ENCODE measurements around the gene VASH1. TPM values are rescaled to one million over a fixed set of nuclear protein-coding genes. Genes with fewer than 3 reads are reported as not detected.

VASH1 gene
- total RNA-seq, 4 donors from 2014 or later: 4.3 to 12.8 (median 9.9) TPM

- H3K27me3 ChIP-seq: no peaks in the 10 kb centered on the region
- TF ChIP-seq, protein P1, sequence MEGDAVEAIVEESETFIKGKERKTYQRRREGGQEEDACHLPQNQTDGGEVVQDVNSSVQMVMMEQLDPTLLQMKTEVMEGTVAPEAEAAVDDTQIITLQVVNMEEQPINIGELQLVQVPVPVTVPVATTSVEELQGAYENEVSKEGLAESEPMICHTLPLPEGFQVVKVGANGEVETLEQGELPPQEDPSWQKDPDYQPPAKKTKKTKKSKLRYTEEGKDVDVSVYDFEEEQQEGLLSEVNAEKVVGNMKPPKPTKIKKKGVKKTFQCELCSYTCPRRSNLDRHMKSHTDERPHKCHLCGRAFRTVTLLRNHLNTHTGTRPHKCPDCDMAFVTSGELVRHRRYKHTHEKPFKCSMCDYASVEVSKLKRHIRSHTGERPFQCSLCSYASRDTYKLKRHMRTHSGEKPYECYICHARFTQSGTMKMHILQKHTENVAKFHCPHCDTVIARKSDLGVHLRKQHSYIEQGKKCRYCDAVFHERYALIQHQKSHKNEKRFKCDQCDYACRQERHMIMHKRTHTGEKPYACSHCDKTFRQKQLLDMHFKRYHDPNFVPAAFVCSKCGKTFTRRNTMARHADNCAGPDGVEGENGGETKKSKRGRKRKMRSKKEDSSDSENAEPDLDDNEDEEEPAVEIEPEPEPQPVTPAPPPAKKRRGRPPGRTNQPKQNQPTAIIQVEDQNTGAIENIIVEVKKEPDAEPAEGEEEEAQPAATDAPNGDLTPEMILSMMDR (IDR thresholded peaks at IDR 0.05): no peak
- TF ChIP-seq POLR2A (IDR thresholded peaks at IDR 0.05): no peak
- TF ChIP-seq POLR2AphosphoS5 (IDR thresholded peaks at IDR 0.05): no peak
- no peak for TF ChIP-seq EP300 (IDR thresholded peaks at IDR 0.05)
- H3K36me3 ChIP-seq: no peaks in the 10 kb centered on the region
- WGBS, 2 donors (ENCODE audit: low coverage in 1 of 2): 79 to 84% methylated on average over 3 to 5 of the region's 7 CpGs
- H3K9me3 ChIP-seq: no peaks in the 10 kb centered on the region
- no peak for ATAC-seq
- no peaks in the 10 kb centered on the region for H3K4me1 ChIP-seq
- H3K4me3 ChIP-seq: no peak overlapping the region
- no peak overlapping the region for H3K27ac ChIP-seq
Measured at GRCh38 chr14:76753541-76754198, 7.6 kb upstream of the VASH1 start.

DNA sequence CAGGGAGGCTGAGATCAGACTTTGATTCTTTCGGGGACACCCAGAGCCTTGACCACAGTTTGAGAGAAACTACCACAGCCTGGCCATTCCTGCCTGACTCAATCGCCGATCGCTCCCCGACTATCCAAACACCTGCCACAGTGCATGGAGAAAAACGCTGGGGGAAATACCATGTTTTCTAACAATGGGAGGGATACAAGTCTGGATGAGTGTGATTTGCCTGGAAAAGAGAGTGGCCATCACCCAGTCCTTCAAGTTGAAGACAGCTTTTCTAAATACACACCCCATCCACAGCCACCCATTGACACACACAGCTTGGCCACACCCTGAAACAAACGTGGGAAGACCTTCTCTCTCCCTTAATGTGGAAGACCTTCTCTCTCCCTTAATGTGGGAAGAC lies 6.7 kb upstream of the VASH1 start:
- no peaks in the 10 kb centered on the region for H3K36me3 ChIP-seq
- ATAC-seq: no peak
- TF ChIP-seq POLR2AphosphoS5 (IDR thresholded peaks at IDR 0.05) (no peak), EP300 (IDR thresholded peaks at IDR 0.05) (no peak), POLR2A (IDR thresholded peaks at IDR 0.05) (no peak)
- TF ChIP-seq, protein P1 (IDR thresholded peaks at IDR 0.05): no peak
- no peaks in the 10 kb centered on the region for H3K4me1 ChIP-seq
- 76 to 82% methylated on average over 4 of the region's 7 CpGs for WGBS, 2 donors (ENCODE audit: low coverage in 1 of 2)
- H3K27ac ChIP-seq: no peak overlapping the region
- no peaks in the 10 kb centered on the region for H3K27me3 ChIP-seq
- H3K9me3 ChIP-seq: no peaks in the 10 kb centered on the region
- no peak overlapping the region for H3K4me3 ChIP-seq

DNA sequence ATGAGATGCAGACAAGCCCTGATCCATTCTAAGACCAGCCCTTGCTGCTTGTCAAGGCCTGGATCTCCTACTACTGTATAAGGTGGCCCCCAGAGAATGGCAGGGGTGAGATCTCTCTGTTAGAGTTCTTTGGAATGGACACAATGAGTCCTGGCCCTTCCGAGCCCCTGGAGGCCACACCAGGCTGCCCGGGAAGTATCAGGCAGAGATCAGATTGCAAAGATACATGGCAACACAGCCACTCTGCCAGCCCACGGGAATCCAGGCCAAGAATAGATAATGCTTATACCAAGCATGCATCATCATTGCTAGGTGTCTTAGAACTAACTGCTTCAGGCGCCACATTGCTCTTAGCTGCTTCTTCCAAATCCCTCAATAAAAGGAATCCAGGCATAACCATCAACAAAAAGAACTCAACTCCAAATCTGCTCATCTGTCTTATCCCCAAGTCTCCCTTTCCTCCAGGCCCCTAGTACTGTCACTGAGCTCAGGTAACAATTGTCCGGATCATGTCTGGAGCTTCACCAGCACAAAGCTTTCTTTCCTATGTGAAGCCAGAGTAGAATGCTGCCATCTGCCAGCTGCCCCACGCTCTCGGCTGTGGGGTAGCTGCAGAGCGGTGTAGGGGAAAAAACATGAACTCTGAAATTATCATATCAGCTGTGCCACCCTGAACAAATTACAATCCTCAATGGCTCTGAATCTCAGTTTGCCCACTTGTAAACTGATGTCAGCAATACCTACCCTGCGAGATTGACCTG lies 5.5 kb upstream of the VASH1 start:
- H3K27me3 ChIP-seq: no peaks in the 10 kb centered on the region
- H3K9me3 ChIP-seq: no peaks in the 10 kb centered on the region
- no peak overlapping the region for H3K4me3 ChIP-seq
- no peak overlapping the region for H3K27ac ChIP-seq
- TF ChIP-seq POLR2AphosphoS5 (IDR thresholded peaks at IDR 0.05) (no peak), EP300 (IDR thresholded peaks at IDR 0.05) (no peak), POLR2A (IDR thresholded peaks at IDR 0.05) (no peak)
- TF ChIP-seq, protein P1 (IDR thresholded peaks at IDR 0.05): no peak
- no peaks in the 10 kb centered on the region for H3K36me3 ChIP-seq
- 71 to 85% methylated on average over 4 to 5 of the region's 9 CpGs for whole genome bisulfite sequencing, 2 donors (ENCODE audit: low coverage in 1 of 2)
- ATAC-seq: no peak
- peaks cover 0 to 6% (median 6%) of the 10 kb centered on the region in 3 donors for H3K4me1 ChIP-seq

GRCh38 chr14:76756371-76756750 lies 4.9 kb upstream of the VASH1 start:
- no peak overlapping the region for H3K27ac ChIP-seq
- ATAC-seq: no peak
- WGBS, 2 donors (ENCODE audit: low coverage in 1 of 2): 66 to 70% methylated on average over 6 of the region's 6 CpGs
- no peaks in the 10 kb centered on the region for H3K27me3 ChIP-seq
- TF ChIP-seq POLR2A (IDR thresholded peaks at IDR 0.05): no peak
- TF ChIP-seq, protein P1 (IDR thresholded peaks at IDR 0.05): no peak
- no peak for TF ChIP-seq POLR2AphosphoS5 (IDR thresholded peaks at IDR 0.05)
- no peak for TF ChIP-seq EP300 (IDR thresholded peaks at IDR 0.05)
- no peak overlapping the region for H3K4me3 ChIP-seq
- peaks cover 0 to 11% (median 10%) of the 10 kb centered on the region in 3 donors for H3K4me1 ChIP-seq
- H3K9me3 ChIP-seq: no peaks in the 10 kb centered on the region
- H3K36me3 ChIP-seq: no peaks in the 10 kb centered on the region

GRCh38 chr14:76759589-76759988 lies 1.7 kb upstream of the VASH1 start:
- Histone ChIP-seq H3K9me3 (no peaks in the 10 kb centered on the region), H3K36me3 (no peaks in the 10 kb centered on the region), H3K4me1 (peaks cover 0 to 39% (median 10%) of the 10 kb centered on the region in 3 donors), H3K4me3 (no peak overlapping the region), H3K27me3 (no peaks in the 10 kb centered on the region), H3K27ac (no peak overlapping the region)
- 87 to 100% methylated on average over 3 of the region's 4 CpGs for WGBS, 2 donors (ENCODE audit: low coverage in 1 of 2)
- no peak for TF ChIP-seq POLR2A (IDR thresholded peaks at IDR 0.05)
- no peak for TF ChIP-seq POLR2AphosphoS5 (IDR thresholded peaks at IDR 0.05)
- no peak for TF ChIP-seq EP300 (IDR thresholded peaks at IDR 0.05)
- TF ChIP-seq, protein P1 (IDR thresholded peaks at IDR 0.05): no peak
- ATAC-seq: no peak

All from gastroesophageal sphincter (tissue), 4 donors.